Stimulated activated CD8-positive, alpha-beta memory T cell treated with anti-CD3 and anti-CD28 coated beads, Interleukin-15, amount 100 ng/mL, for 24 hours (primary cell): ENCODE measurements around the gene CPT1A.
"Not testable (repeated sequence)": the region's sequence is repeated elsewhere in the genome, so short reads cannot be mapped to it uniquely, and the experiment has no call there.

Experiments
- DNase-seq: peaks from one replicate; pipeline ENCODE4 v3.0.0-alpha.2; 2020; ENCODE audit warnings: low read depth

The CPT1A gene

GRCh38 chr11:68841718-68842426 is at the start of gene CPT1A:
CPT1A (minus strand) TSS chr11:68841916; CDS start chr11:68815474, 26,442 bp downstream.
- peak; percentile 40 for DNase-seq

- no peak for DNase-seq
These were observed 48.9 kb upstream of the CPT1A start for GRCh38 chr11:68890490-68891231.

- no peak for DNase-seq
These were observed 48.3 kb upstream of the CPT1A start for GRCh38 chr11:68889948-68890446.

GRCh38 chr11:68884827-68885226 is 43.1 kb upstream of the CPT1A start:
- not testable (repeated sequence) for DNase-seq

GRCh38 chr11:68882391-68882790 is 40.7 kb upstream of the CPT1A start:
- no peak for DNase-seq

- no peak for DNase-seq
These were observed 39.6 kb upstream of the CPT1A start for GRCh38 chr11:68881320-68881719.

GRCh38 chr11:68880851-68881250 is 39.1 kb upstream of the CPT1A start:
- DNase-seq = no peak

GRCh38 chr11:68878022-68878421 is 36.3 kb upstream of the CPT1A start:
- no peak for DNase-seq

- no peak for DNase-seq
These were observed 30.7 kb upstream of the CPT1A start for GRCh38 chr11:68872216-68873003.

GRCh38 chr11:68870470-68870869 is 28.8 kb upstream of the CPT1A start:
- DNase-seq = no peak

GRCh38 chr11:68868221-68868835 is 26.6 kb upstream of the CPT1A start:
- DNase-seq = no peak

GRCh38 chr11:68867066-68867465 is 25.4 kb upstream of the CPT1A start:
- no peak for DNase-seq

GRCh38 chr11:68865241-68865640 is 23.5 kb upstream of the CPT1A start:
- no peak for DNase-seq

- no peak for DNase-seq
These were observed 22.0 kb upstream of the CPT1A start for GRCh38 chr11:68863553-68864265.

- no peak for DNase-seq
These were observed 20.7 kb upstream of the CPT1A start for GRCh38 chr11:68862421-68862820.

GRCh38 chr11:68859123-68859522 is 17.4 kb upstream of the CPT1A start:
- no peak for DNase-seq

GRCh38 chr11:68857037-68857586 is 15.4 kb upstream of the CPT1A start:
- no peak for DNase-seq

GRCh38 chr11:68856425-68857030 is 14.8 kb upstream of the CPT1A start:
- not testable (repeated sequence) for DNase-seq

GRCh38 chr11:68855205-68855981 is 13.7 kb upstream of the CPT1A start:
- DNase-seq = no peak
